GM13977 (cell line): ENCODE data around the gene GSN.

Source experiments
- DNase-seq: peaks from one replicate; pipeline ENCODE4 v3.0.0; 2012; ENCODE audit warnings: low spot score
- in situ Hi-C: fragments of 300-500 bp; cut with MboI; formaldehyde crosslinking; loops from one replicate; pipeline ENCODE4 v1.12.0; 2022; ENCODE audit warnings: low sequenced_read_pairs, low pct_unique_long_range_greater_than_20kb, mixed read lengths, inconsistent platforms; ENCODE audit not compliant: unreplicated experiment
- TF ChIP-seq, protein P1 (sequence below): IDR thresholded peaks from 2 replicates; pipeline ENCODE4 v1.5.1; 2012; ENCODE audit warnings: mild to moderate bottlenecking, control low read depth; ENCODE audit not compliant: insufficient read depth; ENCODE audit errors: extremely low read depth, missing control alignments

The GSN gene

DNA sequence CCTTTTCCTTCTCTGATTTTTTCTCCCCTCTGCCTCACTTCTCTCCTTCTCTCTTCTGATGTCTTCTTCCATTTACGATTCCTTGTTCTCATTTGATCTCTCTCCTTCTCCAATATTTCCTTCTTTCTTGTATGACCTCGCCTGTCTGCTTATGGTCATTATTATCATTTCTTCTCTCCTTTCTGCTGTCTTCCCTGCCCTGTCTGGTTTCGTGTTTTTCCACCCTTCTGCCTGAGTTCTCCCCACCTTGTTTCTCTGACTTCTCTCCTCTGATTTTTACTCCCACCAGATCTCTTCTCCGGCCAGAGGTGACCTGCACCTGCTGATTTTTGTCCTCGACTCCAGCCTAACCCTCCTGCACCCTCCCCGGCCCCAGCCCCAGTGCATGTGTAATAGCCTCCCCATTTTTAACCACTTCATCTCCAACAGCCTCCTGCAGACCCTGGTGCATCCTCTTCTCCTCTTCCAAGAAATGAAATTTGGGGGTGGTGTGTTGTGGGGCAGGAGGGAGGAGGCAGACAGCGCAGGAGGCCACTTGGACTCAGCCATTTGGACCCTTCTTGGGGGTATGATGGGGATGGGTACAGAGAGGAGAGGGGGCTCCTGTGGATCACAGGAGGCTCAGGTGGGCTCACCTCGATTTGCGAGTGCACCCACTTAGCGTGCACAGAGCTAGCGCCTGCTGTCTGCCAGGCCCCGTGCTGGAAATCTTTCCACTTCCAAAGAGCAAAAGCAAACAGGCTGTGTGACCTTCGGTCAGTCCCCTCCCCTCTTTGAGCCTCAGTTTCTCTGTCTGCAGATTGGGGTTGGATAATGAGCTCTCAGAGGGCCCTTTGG is 32.5 kb downstream of the GSN start:
- DNase-seq = no peak
- TF ChIP-seq, protein P1, sequence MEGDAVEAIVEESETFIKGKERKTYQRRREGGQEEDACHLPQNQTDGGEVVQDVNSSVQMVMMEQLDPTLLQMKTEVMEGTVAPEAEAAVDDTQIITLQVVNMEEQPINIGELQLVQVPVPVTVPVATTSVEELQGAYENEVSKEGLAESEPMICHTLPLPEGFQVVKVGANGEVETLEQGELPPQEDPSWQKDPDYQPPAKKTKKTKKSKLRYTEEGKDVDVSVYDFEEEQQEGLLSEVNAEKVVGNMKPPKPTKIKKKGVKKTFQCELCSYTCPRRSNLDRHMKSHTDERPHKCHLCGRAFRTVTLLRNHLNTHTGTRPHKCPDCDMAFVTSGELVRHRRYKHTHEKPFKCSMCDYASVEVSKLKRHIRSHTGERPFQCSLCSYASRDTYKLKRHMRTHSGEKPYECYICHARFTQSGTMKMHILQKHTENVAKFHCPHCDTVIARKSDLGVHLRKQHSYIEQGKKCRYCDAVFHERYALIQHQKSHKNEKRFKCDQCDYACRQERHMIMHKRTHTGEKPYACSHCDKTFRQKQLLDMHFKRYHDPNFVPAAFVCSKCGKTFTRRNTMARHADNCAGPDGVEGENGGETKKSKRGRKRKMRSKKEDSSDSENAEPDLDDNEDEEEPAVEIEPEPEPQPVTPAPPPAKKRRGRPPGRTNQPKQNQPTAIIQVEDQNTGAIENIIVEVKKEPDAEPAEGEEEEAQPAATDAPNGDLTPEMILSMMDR = no peak
- in situ Hi-C loops = no loop called here

DNA sequence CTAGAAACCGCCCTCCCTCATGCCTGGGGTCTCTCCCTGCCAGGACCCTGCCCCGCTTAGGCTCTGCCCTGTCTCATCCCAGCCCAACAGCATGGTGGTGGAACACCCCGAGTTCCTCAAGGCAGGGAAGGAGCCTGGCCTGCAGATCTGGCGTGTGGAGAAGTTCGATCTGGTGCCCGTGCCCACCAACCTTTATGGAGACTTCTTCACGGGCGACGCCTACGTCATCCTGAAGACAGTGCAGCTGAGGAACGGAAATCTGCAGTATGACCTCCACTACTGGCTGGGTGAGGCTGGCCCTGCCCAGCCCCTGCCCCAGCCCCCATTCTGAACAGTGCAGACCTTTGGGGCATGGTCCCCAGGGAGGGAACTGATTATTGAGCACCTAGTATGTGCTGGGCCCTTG is 33.9 kb downstream of the GSN start:
- in situ Hi-C loops = no loop called here
- TF ChIP-seq, protein P1 = no peak
- DNase-seq = no peak

DNA sequence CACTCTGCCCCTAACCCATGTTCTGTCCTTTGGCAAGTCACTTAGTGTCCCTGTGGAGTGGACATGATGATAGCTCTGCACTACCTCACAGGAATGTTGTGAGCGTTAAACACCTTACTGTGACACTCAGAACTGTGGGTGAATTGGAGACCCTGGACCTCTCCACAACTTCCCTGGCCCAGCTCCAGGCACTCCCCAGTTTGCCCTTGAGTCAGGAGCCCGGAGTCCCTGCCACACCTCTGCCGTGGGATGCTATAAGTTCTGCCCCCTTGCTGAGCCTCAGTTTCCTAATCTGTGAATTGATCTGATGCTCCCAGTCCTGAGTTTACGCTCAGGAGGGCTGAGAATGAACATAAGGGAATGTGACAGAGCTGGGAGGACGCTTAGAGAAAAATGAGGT is 34.4 kb downstream of the GSN start:
- TF ChIP-seq, protein P1 = no peak
- DNase-seq = no peak
- in situ Hi-C loops = no loop called here

GRCh38 chr9:121302786-121303185 is 34.8 kb downstream of the GSN start:
- no peak for DNase-seq
- in situ Hi-C loops = no loop called here
- TF ChIP-seq, protein P1 = no peak

- TF ChIP-seq, protein P1 = no peak
- DNase-seq = no peak
- in situ Hi-C loops = no loop called here
Measured at GRCh38 chr9:121303456-121304451, 35.8 kb downstream of the GSN start.

DNA sequence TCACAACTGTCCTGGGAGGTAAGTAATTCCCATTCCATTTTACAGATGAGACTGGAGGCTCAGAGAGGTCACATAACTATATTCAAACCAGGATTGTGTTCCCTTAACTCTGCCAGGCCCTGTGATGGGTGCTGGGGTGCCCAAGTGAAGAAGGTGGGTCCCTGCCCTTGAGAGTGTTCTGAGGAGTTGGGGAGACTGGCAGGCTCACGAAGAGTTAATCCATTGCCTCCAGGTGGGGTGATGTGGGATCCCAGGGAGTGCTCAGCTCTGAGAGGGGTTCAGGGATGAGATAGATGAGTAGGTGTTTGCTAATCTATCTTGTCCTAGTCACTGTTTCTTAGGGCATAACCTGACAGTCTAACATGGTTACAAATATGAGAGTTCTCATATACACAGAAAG is 36.7 kb downstream of the GSN start:
- DNase-seq = no peak
- in situ Hi-C loops = no loop called here
- TF ChIP-seq, protein P1 = no peak
